ENCODE data around the gene PPP6R3.

- TF ChIP-seq, protein P1, sequence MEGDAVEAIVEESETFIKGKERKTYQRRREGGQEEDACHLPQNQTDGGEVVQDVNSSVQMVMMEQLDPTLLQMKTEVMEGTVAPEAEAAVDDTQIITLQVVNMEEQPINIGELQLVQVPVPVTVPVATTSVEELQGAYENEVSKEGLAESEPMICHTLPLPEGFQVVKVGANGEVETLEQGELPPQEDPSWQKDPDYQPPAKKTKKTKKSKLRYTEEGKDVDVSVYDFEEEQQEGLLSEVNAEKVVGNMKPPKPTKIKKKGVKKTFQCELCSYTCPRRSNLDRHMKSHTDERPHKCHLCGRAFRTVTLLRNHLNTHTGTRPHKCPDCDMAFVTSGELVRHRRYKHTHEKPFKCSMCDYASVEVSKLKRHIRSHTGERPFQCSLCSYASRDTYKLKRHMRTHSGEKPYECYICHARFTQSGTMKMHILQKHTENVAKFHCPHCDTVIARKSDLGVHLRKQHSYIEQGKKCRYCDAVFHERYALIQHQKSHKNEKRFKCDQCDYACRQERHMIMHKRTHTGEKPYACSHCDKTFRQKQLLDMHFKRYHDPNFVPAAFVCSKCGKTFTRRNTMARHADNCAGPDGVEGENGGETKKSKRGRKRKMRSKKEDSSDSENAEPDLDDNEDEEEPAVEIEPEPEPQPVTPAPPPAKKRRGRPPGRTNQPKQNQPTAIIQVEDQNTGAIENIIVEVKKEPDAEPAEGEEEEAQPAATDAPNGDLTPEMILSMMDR (IDR thresholded peaks at IDR 0.05), result no peak
- TF ChIP-seq POLR2A (IDR thresholded peaks at IDR 0.05), result no peak
These were observed 113.8 kb downstream of the PPP6R3 start for GRCh38 chr11:68574308-68574707.
